ENCODE measurements around the gene LRRC15. TPM values are rescaled to one million over a fixed set of nuclear protein-coding genes. Genes with fewer than 3 reads are reported as not detected.

The LRRC15 gene
- total RNA-seq, 1 experiment from 2014 or later, result not detected

GRCh38 chr3:194330160-194330559 lies 39.4 kb downstream of the LRRC15 start:
- Histone ChIP-seq H2AFZ (no peak overlapping the region), H3K4me2 (no peak overlapping the region), H3K4me3 (no peak overlapping the region), H3K27me3 (ENCODE audit: insufficient read depth, low read depth) (no peaks in the 10 kb centered on the region), H4K20me1 (ENCODE audit: insufficient read depth) (no peaks in the 10 kb centered on the region), H3K9me2 (ENCODE audit: insufficient read depth) (no peaks in the 10 kb centered on the region), H3K27ac (no peak overlapping the region), H3F3A (ENCODE audit: insufficient read depth, low read depth) (peaks cover 47% of the 10 kb centered on the region), H3K9me3 (ENCODE audit: insufficient read depth, low read depth) (no peaks in the 10 kb centered on the region), H3K79me2 (ENCODE audit: low read depth) (no peaks in the 10 kb centered on the region), H3K4me1 (replicated peaks; ENCODE audit: insufficient read depth) (peaks cover 19% of the 10 kb centered on the region), H3K36me3 (ENCODE audit: low read depth) (no peaks in the 10 kb centered on the region)
- TF ChIP-seq, protein P1, sequence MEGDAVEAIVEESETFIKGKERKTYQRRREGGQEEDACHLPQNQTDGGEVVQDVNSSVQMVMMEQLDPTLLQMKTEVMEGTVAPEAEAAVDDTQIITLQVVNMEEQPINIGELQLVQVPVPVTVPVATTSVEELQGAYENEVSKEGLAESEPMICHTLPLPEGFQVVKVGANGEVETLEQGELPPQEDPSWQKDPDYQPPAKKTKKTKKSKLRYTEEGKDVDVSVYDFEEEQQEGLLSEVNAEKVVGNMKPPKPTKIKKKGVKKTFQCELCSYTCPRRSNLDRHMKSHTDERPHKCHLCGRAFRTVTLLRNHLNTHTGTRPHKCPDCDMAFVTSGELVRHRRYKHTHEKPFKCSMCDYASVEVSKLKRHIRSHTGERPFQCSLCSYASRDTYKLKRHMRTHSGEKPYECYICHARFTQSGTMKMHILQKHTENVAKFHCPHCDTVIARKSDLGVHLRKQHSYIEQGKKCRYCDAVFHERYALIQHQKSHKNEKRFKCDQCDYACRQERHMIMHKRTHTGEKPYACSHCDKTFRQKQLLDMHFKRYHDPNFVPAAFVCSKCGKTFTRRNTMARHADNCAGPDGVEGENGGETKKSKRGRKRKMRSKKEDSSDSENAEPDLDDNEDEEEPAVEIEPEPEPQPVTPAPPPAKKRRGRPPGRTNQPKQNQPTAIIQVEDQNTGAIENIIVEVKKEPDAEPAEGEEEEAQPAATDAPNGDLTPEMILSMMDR (conservative IDR thresholded peaks at IDR 0.05), result no peak
- no peak for TF ChIP-seq EZH2 (IDR thresholded peaks at IDR 0.05; ENCODE audit: low read depth)
- intact Hi-C loops (cut with micrococcal nuclease; ENCODE audit: unreplicated experiment), result loop anchor here (5.0 to 10.0 kb wide), 4 partner anchors 262 to 935 kb away; partner anchors contain the start of gene LSG1
- POLR2A ChIA-PET (ENCODE audit: unreplicated experiment), result interaction anchor here (0.7 kb wide), 1 partner anchor 940 kb away, joined by 3 read pairs; no protein-coding TSS in a partner anchor
- BruUV-seq (replicated peaks), result no TSS peak
- CTCF ChIA-PET, result interaction anchor here (0.5 to 0.7 kb wide), 3 partner anchors 255 to 915 kb away, joined by 3 to 8 read pairs (median 3); no protein-coding TSS in a partner anchor
- no peak for DNase-seq

- no peaks in the 10 kb centered on the region for H3K9me2 ChIP-seq (ENCODE audit: insufficient read depth)
- no peaks in the 10 kb centered on the region for H3K79me2 ChIP-seq (ENCODE audit: low read depth)
- H3K4me2 ChIP-seq, result no peak overlapping the region
- intact Hi-C loops (cut with micrococcal nuclease; ENCODE audit: unreplicated experiment), result no loop called here
- no peaks in the 10 kb centered on the region for H3K27me3 ChIP-seq (ENCODE audit: insufficient read depth, low read depth)
- no peak overlapping the region for H3K27ac ChIP-seq
- no peak for DNase-seq
- no peak for TF ChIP-seq EZH2 (IDR thresholded peaks at IDR 0.05; ENCODE audit: low read depth)
- TF ChIP-seq, protein P1 (conservative IDR thresholded peaks at IDR 0.05), result no peak
- no TSS peak for BruUV-seq (replicated peaks)
- peaks cover 52% of the 10 kb centered on the region for H3F3A ChIP-seq (ENCODE audit: insufficient read depth, low read depth)
- H3K4me3 ChIP-seq, result no peak overlapping the region
- H4K20me1 ChIP-seq (ENCODE audit: insufficient read depth), result no peaks in the 10 kb centered on the region
- ChIA-PET CTCF (no interaction called here), POLR2A (ENCODE audit: unreplicated experiment) (no interaction called here)
- H3K4me1 ChIP-seq (replicated peaks; ENCODE audit: insufficient read depth), result peaks cover 19% of the 10 kb centered on the region
- H3K9me3 ChIP-seq (ENCODE audit: insufficient read depth, low read depth), result no peaks in the 10 kb centered on the region
- H2AFZ ChIP-seq, result no peak overlapping the region
- no peaks in the 10 kb centered on the region for H3K36me3 ChIP-seq (ENCODE audit: low read depth)
These were observed 40.0 kb downstream of the LRRC15 start for GRCh38 chr3:194329583-194329965.

- POLR2A ChIA-PET (ENCODE audit: unreplicated experiment), result no interaction called here
- no TSS peak for BruUV-seq (replicated peaks)
- H4K20me1 ChIP-seq (ENCODE audit: insufficient read depth), result no peaks in the 10 kb centered on the region
- peaks cover 55% of the 10 kb centered on the region for H3F3A ChIP-seq (ENCODE audit: insufficient read depth, low read depth)
- intact Hi-C loops (cut with micrococcal nuclease; ENCODE audit: unreplicated experiment), result no loop called here
- H3K36me3 ChIP-seq (ENCODE audit: low read depth), result no peaks in the 10 kb centered on the region
- no peaks in the 10 kb centered on the region for H3K27me3 ChIP-seq (ENCODE audit: insufficient read depth, low read depth)
- no peak for DNase-seq
- H3K9me3 ChIP-seq (ENCODE audit: insufficient read depth, low read depth), result no peaks in the 10 kb centered on the region
- no peak overlapping the region for H3K4me2 ChIP-seq
- no peaks in the 10 kb centered on the region for H3K9me2 ChIP-seq (ENCODE audit: insufficient read depth)
- H2AFZ ChIP-seq, result no peak overlapping the region
- TF ChIP-seq, protein P1 (conservative IDR thresholded peaks at IDR 0.05), result no peak
- TF ChIP-seq EZH2 (IDR thresholded peaks at IDR 0.05; ENCODE audit: low read depth), result no peak
- no peak overlapping the region for H3K4me3 ChIP-seq
- CTCF ChIA-PET, result interaction anchor here (0.9 kb wide), 1 partner anchor 187 kb away, joined by 3 read pairs; no protein-coding TSS in a partner anchor
- H3K4me1 ChIP-seq (replicated peaks; ENCODE audit: insufficient read depth), result peaks cover 21% of the 10 kb centered on the region
- H3K27ac ChIP-seq, result no peak overlapping the region
- no peaks in the 10 kb centered on the region for H3K79me2 ChIP-seq (ENCODE audit: low read depth)
These were observed 40.5 kb downstream of the LRRC15 start for GRCh38 chr3:194328942-194329582.

All from PC-9 (cell line).